GM19193 (cell line): ENCODE results near the gene ZNRF3.

Experiments used
- POLR2A ChIP-seq: IDR thresholded peaks from 4 replicates; pipeline ENCODE4 v1.6.1; 2011; ENCODE audit not compliant: insufficient read depth, insufficient read length; ENCODE audit errors: extremely low read depth

The ZNRF3 gene

DNA sequence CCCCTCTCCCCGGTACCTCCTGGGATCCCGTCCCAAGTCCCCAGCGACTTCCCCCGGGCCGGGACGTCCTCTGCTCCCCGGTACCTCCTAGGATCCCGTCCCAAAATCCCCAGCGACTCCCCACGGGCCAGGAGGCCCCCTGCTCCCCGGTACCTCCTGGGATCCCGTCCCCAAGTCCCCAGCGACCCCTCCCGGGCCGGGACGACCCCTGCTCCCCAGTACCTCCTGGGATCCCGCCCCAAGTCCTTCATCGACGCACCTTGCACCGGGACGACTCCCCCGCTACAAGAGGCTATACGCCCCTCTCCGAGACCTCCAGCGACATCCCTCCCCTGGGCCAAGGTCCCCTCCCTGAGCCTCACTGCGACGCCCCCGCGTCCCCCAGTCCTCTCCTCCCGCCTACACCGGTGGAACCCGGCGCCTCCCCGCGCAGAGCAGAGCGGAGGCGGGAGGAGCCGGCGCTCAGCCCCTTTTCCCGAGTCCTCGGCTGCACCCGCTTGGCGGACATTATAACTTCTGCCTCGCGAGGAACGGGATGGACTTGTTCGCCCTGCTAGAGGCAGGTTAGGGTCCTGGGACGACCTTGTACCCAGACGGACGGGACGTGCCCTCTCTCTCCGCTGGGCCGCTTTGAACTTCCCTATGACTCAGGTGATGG, 190.4 kb downstream of the ZNRF3 start:
- TF ChIP-seq POLR2A: no peak

DNA sequence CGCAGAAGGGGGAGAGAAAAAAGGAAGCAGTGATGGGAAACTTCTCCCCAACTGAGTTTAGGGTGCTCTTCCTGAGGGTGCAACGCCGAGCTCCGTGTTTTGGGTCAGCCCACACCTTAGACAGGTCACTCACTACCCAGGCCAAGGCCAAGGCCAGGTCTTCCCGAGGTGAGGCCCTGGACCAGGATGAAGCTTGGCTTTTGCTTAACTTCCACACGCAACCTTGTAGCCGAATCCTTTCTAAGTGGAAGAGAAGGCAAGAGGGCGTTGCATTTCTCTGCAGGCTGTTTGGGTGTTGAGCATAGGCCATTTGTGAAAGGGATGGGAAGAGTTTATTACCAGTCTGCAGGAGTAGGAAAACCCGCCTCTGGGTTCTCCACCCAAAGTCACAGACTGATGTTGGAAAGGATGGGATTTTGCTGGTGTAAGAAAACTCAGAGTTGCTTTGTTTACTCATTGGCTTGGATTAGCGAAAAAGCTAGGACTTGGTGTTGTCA, 191.0 kb downstream of the ZNRF3 start:
- no peak for TF ChIP-seq POLR2A

DNA sequence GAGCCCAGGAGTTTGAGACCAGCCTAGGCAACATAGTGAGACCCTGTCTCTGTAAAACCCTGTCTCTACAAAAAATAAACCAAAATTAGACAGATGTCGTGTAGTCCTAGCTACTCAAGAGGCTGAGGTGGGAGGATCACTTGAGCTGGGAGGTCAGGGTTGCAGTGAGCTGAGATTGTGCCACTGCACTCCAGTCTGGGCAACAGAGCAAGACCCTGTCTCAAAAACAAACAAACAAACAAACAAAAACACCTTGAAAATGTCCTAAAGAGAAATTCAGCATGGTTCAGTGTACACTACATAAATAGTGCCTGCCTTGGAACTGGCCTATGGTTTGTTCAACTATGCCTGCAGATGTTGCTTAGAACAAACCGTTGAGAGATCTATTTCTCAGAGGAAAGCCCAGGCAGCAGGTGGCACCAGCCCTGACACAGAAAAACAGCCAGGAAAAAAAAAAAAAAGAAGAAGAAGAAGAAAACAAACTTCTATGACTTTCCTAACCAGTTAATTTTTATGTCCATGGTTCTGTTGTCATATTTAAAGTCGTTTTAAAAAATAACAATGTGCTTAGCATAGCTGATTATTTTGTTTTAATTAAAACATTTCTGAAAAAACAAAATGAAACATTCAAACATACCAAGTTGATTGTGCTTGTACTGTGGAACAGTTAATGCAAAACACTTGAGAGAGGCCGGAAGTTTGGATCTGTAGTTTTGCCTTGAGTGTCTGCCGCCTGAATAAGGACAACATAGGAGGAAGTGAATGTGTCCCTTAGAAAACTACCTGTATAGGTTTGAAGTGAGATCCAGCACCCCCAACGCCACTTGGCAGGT, 194.9 kb downstream of the ZNRF3 start:
- no peak for TF ChIP-seq POLR2A

DNA sequence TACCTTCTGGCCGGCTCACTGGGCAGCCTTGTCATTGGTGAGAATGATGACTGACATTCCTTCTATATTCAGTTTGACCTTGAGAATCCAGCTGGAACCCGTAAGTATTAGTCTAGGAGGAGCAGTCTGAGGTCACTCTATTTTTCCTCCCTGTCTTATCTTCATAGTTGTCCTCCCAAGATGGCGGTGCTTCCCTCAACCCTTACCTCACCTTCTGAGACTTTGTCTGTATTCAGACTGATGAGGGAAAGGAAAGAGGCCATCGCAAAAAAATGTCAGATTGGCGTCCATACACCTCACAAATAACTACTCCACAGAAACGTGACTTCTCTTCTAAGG, 195.5 kb downstream of the ZNRF3 start:
- no peak for TF ChIP-seq POLR2A

DNA sequence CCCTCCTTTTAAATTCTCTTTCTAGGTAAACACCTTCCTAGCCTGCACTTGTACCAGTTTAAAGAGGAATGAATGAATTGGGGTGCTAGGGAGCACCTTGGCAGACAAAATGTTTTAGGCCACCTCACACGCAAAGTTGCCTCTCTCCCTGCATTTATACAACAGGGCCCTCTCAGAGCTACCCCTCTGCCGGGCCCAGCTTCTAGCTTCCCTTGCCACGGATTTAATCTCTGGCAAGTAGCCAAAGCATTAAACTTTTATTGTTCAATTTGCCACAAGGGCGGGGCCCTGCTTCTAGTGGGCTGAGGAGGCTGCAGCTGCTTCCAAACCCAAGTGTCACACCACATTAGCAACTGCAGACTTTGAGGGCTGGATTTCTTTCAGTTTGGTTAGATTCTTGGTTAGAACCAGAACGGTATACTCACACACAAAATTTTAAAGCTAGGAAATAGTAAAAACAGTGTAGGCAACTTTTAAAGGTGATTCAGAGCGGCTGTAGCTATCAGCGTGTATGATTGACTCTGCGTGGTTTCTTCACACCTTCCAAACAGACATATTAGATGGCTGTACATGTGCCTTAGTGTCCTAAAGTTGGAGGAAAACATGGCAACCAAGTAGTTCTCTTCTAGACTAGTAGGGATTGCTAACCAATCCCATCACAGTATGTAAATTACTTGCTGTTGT, 196.0 kb downstream of the ZNRF3 start:
- no peak for TF ChIP-seq POLR2A

DNA sequence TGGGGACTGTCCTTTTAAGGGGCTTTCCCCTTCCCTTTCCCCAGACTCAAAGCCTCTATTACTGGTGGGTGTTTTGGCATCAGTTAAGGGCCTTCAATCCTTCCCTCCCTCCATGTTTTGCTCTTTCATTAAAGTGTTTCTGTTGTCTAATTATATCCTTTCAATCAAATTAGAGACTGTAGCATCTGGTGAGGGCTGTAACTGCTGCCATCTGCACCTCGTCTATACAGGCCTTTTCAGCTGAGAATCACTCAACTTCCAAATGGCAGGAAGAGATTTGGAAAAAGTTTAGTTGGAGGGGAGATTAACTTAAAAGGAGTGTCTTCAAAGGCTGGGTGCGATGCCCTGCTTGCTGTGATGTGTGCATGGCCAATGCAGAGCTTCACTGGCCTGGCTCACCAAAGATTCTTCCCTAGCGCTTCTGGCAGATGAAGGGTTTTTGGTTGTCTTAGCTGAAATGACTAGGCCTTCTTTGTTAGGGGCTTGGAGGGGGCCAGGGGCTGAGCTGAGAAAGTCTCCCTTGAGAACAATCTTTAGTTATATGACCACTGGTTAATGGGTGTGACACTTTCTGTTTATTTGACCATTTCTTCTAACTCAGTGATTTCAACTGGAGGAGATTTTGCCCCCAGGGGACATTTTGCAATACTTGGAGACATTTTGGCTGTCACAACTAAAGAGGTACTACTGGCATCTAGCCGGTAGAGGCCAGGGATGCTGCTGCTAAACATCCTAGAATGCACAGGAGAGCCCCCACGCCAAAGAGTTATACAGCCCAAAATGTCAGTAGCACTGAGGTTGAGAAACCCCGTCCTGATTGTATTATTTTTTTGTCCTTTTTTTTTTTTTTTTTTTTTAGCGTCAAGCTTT, 197.0 kb downstream of the ZNRF3 start:
- no peak for TF ChIP-seq POLR2A

DNA sequence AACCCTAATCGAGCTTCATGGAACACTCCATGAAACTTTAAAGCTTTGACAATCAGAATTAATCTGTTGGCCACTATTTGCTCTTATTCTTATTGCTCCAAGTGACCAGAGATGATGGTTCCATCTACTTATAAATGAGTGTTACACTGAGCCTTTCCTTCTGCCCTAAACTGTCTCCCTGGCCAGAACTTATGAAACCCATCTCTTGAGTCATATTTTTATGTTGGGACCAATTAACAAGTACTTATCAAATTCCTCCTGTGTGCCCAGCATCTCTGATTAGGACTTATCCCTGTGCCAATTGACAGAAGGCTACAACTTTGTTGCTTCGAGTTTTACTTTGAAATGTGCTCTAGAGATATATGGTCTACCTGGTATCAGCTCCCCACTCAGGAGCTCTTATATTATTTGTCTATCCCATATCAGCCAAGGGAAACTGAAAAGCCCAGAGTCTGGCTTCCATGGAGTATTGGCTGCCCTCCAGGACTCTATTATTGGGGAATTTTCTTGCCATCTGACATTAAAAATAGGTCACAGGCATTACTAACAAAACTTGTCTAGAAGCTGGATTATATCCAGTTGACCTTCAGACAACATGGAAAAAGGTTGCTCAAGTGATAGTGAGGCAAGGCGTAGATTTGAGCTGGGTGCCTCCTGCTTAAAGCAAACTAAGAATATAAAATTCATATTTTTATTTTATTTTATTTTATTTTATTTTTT, 198.3 kb downstream of the ZNRF3 start:
- TF ChIP-seq POLR2A: no peak

DNA sequence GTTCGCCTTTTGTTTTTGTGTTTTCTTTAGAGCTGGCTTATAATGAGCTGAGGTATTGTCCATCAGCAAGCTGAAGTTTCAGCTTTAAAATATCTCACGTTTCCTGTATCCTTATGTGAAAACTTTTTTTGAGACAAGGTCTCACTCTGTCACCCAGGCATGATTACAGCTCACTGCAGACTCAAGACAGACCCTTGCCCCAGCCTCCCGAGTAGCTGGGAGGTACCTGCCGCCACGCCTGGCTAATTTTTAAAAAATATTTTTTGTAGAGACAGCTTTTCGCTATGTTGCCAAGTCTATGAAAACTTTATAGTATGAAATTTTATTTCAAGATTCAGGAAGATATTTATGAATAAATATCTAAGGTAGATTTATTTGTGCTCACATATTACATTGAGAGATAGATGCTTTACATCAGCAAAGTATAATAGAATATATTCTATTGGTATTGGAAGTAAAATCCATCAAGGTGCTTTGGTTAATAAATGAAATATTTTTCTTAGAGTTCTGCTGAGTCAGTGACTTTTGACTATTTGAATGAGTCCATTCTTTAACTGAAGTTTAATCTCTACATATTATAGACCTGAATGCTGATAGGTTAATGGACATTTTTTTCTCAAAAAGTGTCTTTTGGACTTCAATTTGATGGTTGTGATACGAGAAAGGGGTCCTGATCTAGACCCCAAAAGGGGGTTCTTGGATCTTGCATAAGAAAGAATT, 199.6 kb downstream of the ZNRF3 start:
- no peak for TF ChIP-seq POLR2A

DNA sequence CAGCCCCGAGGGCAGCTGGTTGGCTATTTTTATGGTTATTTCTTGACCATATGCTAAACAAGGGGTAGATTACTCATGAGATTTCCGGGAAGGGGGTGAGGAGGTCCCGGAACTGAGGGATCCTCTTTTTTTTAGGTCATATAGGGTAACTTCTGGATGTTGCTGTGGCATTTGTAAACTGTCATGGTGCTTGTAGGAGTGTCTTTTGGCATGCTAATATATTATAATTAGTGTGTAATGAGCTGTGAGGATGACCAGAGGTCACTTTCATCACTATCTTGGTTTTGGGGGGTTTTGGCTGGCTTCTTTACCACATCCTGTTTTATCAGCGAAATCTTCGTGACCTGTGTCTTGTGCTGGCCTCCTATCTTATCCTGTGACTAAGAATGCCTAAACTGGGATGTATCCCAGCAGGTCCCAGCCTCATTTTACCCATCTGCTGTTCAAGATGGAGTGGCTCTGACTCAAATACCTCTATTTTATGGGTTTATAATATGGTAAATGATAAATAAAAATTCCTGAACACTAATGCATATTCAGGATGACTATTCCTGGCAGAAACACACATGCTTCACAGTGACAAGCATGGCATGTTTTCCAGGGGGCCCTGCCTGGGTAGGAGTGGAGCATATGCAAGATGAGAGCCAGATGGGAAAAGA, 200.7 kb downstream of the ZNRF3 start:
- no peak for TF ChIP-seq POLR2A

DNA sequence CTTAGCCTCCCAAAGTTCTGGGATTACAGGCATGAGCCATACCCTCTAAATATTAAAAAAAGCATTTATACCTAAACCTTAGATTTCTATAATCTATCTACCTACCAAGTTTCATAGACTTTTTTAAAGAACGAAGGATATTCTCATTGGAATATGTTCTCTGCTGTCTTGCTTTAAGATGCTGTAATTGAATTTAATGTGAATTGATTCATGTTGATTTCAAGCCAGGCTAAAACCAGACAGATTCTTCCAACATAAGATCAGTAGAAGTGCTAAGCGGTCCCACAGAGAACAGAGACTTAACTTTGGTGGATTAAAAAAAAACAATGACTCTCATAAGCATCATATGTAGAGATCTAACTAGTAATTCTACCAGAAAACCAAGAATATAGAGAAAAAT, 203.6 kb downstream of the ZNRF3 start:
- no peak for TF ChIP-seq POLR2A

DNA sequence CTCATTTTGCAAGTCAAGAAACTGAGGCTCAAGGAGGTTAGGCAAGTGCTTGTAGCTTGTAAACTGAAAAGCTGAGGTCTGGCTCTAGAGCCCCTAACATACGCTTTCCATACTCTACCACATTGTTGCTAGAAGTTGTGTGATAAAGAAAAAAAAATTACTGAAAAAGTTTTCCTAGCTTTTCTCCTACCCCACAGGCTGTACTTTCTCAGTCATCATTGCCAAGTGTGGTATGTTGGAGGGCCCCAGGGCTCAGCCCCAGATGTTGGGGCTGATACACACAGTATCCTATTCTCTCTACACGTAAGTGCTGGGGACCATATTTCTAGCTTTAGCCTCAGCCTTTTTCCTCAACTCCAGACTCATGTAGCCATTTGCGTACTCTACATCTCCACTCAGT, 205.4 kb downstream of the ZNRF3 start:
- no peak for TF ChIP-seq POLR2A

DNA sequence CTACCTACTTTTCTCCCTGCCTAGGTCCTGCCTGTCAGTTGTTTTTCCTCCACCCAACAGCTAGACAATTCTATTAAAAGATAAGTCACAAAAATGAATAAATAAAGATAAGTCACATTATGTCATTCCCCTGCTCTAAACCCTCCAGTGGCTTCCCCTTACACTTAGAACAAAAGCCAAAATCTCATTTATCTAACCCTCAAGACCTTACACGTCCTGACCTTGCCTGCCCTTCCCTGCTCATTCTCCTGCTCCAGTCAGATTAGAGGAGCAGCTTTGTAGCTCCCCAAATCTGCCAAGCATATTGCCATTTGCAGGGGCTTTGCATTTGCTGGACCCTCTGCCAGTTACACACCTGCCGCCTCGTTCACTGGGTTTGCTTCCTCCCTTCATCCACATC, 206.1 kb downstream of the ZNRF3 start:
- no peak for TF ChIP-seq POLR2A

DNA sequence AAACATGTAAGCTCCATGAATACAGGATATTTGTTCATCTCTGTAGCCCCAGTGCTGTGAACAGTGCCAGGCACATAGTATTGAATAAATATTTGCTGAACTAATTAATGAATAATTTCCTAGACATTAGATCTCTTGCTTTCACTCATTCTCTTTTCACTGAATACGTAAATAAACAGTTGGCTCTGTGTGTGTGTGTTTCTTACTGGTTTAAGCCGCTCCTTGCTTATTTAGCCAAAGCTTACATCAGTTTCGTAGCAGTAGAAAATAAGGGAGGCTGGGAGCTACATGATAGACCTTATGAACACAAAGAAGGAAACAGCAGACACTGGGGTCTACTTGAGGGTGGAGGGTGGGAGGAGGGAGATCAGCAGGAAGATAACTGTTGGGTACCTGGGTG, 206.7 kb downstream of the ZNRF3 start:
- no peak for TF ChIP-seq POLR2A
